H1 (cell line): ENCODE results near the gene PHETA1. TPM values are rescaled to one million over a fixed set of nuclear protein-coding genes. Genes with fewer than 3 reads are reported as not detected.
"Not testable (repeated sequence)": the region's sequence is repeated elsewhere in the genome, so short reads cannot be mapped to it uniquely, and the experiment has no call there.

ENCODE experiments used
- CTCF ChIA-PET: fragments of 300-600 bp; sonication (Branson Sonifier 250); formaldehyde crosslinking; loops from one replicate; lab custom pipeline; 2021; ENCODE audit not compliant: partially characterized antibody; lab: Charles Lee
- POLR2A ChIA-PET: fragments of 300-600 bp; sonication (Branson Sonifier 250); formaldehyde crosslinking; loops from one replicate; lab custom pipeline; 2021; ENCODE audit warnings: inconsistent platforms; ENCODE audit not compliant: partially characterized antibody; lab: Charles Lee
- DNase-seq, 2 experiments: peaks; one replicate each; pipeline versions ENCODE4 v3.0.0 to v3.0.0-alpha.2; 2010 to 2022; ENCODE audit warnings: low spot score in 2 of 2, low read depth in 1 of 2, mixed read lengths in 1 of 2
- FAIRE-seq: peaks from 2 replicates; lab custom pipeline; 2011; peaks lifted over from hg19 to GRCh38; lab: Jason Lieb, UNC
- H2AFZ ChIP-seq: 2 replicates; pipeline ENCODE4 v1.8.1; 2012; ENCODE audit warnings: low read length, inconsistent platforms
- H2AK5ac ChIP-seq: 2 replicates; pipeline ENCODE4 v1.6.1; 2013; ENCODE audit warnings: low read depth, low read length
- H2BK120ac ChIP-seq: replicated peaks from 2 replicates; pipeline ENCODE3; 2013; ENCODE audit warnings: low read depth, low read length, inconsistent platforms
- H2BK12ac ChIP-seq: 2 replicates; pipeline ENCODE4 v1.6.1; 2013; ENCODE audit warnings: low read depth, low read length
- H2BK15ac ChIP-seq: 2 replicates; pipeline ENCODE4 v1.6.1; 2013; ENCODE audit warnings: low read length
- H2BK20ac ChIP-seq: 2 replicates; pipeline ENCODE4 v1.6.1; 2013; ENCODE audit warnings: low read length
- H2BK5ac ChIP-seq: 2 replicates; pipeline ENCODE4 v1.6.1; 2013; ENCODE audit warnings: low read depth, low read length
- H3K14ac ChIP-seq: 2 replicates; pipeline ENCODE4 v1.6.1; 2013; ENCODE audit warnings: inconsistent platforms; ENCODE audit not compliant: insufficient read length
- H3K18ac ChIP-seq: 2 replicates; pipeline ENCODE4 v1.6.1; 2013; ENCODE audit warnings: low read length; ENCODE audit errors: extremely low read depth
- H3K23ac ChIP-seq: 2 replicates; pipeline ENCODE4 v1.6.1; 2013; ENCODE audit warnings: inconsistent platforms; ENCODE audit not compliant: insufficient read length
- H3K23me2 ChIP-seq: 2 replicates; pipeline ENCODE4 v1.6.1; 2013; ENCODE audit warnings: low read depth, low read length
- H3K27ac ChIP-seq: 2 replicates; pipeline ENCODE4 v1.6.1; 2011; ENCODE audit warnings: low read depth, low read length, inconsistent platforms
- H3K27me3 ChIP-seq, 4 experiments: replicated peaks in 1 of 4; 1 replicate in 1 of 4; 2 replicates in 3 of 4; pipeline versions ENCODE4 v1.6.1 to v1.8.1; 2011 to 2013; ENCODE audit warnings: low read length in 3 of 4, mild to moderate bottlenecking in 3 of 4, inconsistent platforms in 2 of 4, mixed read lengths in 2 of 4, moderate library complexity in 1 of 4; ENCODE audit not compliant: control insufficient read depth in 3 of 4, insufficient read depth in 3 of 4; ENCODE audit errors: extremely low read depth in 1 of 4
- H3K36me3 ChIP-seq, 4 experiments: 2 replicates each; pipeline versions ENCODE4 v1.6.1 to v1.8.1; 2011 to 2013; ENCODE audit warnings: mild to moderate bottlenecking in 4 of 4, low read length in 3 of 4, moderate library complexity in 2 of 4, control low read depth in 1 of 4, inconsistent platforms in 1 of 4; ENCODE audit not compliant: insufficient read depth in 4 of 4, control insufficient read depth in 2 of 4
- H3K4ac ChIP-seq: replicated peaks from 2 replicates; pipeline ENCODE3; 2013; ENCODE audit warnings: low read length, low read depth, mixed read lengths, inconsistent platforms; ENCODE audit not compliant: insufficient read length
- H3K4me1 ChIP-seq, 4 experiments: replicated peaks in 1 of 4; 1 replicate in 1 of 4; 2 replicates in 3 of 4; pipeline versions ENCODE4 v1.6.1 to v1.8.1; 2011 to 2013; ENCODE audit warnings: low read length in 3 of 4, inconsistent platforms in 2 of 4, mixed read lengths in 1 of 4; ENCODE audit not compliant: insufficient read depth in 4 of 4, control insufficient read depth in 3 of 4
- H3K4me2 ChIP-seq, 2 experiments: 2 replicates each; pipeline versions ENCODE4 v1.6.1 to v1.8.1; 2011 to 2013; ENCODE audit warnings: low read depth in 2 of 2, low read length in 2 of 2, control low read depth in 1 of 2, inconsistent platforms in 1 of 2, mild to moderate bottlenecking in 1 of 2; ENCODE audit not compliant: insufficient read depth in 1 of 2
- H3K4me3 ChIP-seq, 4 experiments: fragments of 200-600, 300-600 bp in 1 of 4; sonication (generic), shearing (Covaris generic), sonication (Bioruptor Twin) in 1 of 4; 2 replicates each; pipeline versions ENCODE4 v1.5.1 to v1.8.1; 2011 to 2016; ENCODE audit warnings: low read length in 4 of 4, low read depth in 3 of 4, control low read depth in 2 of 4, inconsistent platforms in 2 of 4, mild to moderate bottlenecking in 2 of 4, mixed read lengths in 1 of 4, moderate library complexity in 1 of 4; ENCODE audit not compliant: insufficient read depth in 2 of 4; ENCODE audit errors: extremely low read depth in 1 of 4
- H3K56ac ChIP-seq: replicated peaks from 2 replicates; pipeline ENCODE3; 2013; ENCODE audit warnings: low read depth, mild to moderate bottlenecking, mixed read lengths, low read length, inconsistent platforms; ENCODE audit not compliant: insufficient read length
- H3K79me1 ChIP-seq: 2 replicates; pipeline ENCODE4 v1.6.1; 2013; ENCODE audit warnings: low read depth, low read length, control low read depth
- H3K79me2 ChIP-seq, 2 experiments: 2 replicates each; pipeline versions ENCODE4 v1.6.1 to v1.8.1; 2012 to 2013; ENCODE audit warnings: low read length in 2 of 2, mild to moderate bottlenecking in 2 of 2, inconsistent platforms in 1 of 2; ENCODE audit not compliant: insufficient read depth in 2 of 2, control insufficient read depth in 1 of 2
- H3K9ac ChIP-seq, 4 experiments: replicated peaks in 1 of 4; 1 replicate in 1 of 4; 2 replicates in 3 of 4; pipeline versions ENCODE4 v1.6.1 to v1.8.1; 2011 to 2013; ENCODE audit warnings: low read depth in 3 of 4, low read length in 3 of 4, control low read depth in 2 of 4, mild to moderate bottlenecking in 2 of 4, moderate library complexity in 2 of 4, inconsistent platforms in 1 of 4; ENCODE audit errors: extremely low read depth in 1 of 4
- H3K9me3 ChIP-seq, 2 experiments: 2 replicates each; pipeline versions ENCODE4 v1.6.1 to v1.8.1; 2012 to 2013; ENCODE audit warnings: mild to moderate bottlenecking in 2 of 2, moderate library complexity in 2 of 2, control low read depth in 1 of 2, inconsistent platforms in 1 of 2, low read depth in 1 of 2, low read length in 1 of 2, mixed read lengths in 1 of 2; ENCODE audit not compliant: insufficient read depth in 2 of 2
- H4K20me1 ChIP-seq, 2 experiments: replicated peaks in 1 of 2; 2 replicates each; pipeline versions ENCODE3 to v1.8.1; 2011 to 2013; ENCODE audit warnings: inconsistent platforms in 2 of 2, low read length in 2 of 2, mild to moderate bottlenecking in 1 of 2; ENCODE audit not compliant: insufficient read depth in 2 of 2, control insufficient read depth in 1 of 2
- H4K5ac ChIP-seq: 2 replicates; pipeline ENCODE4 v1.6.1; 2013; ENCODE audit warnings: low read length, low read depth, mixed read lengths, inconsistent platforms; ENCODE audit not compliant: insufficient read length
- H4K8ac ChIP-seq: 2 replicates; pipeline ENCODE4 v1.8.0; 2013; ENCODE audit warnings: mild to moderate bottlenecking, moderate library complexity, low read length, inconsistent platforms; ENCODE audit not compliant: insufficient read depth; ENCODE audit errors: extremely low read depth
- H4K91ac ChIP-seq: replicated peaks from 2 replicates; pipeline ENCODE3; 2013; ENCODE audit warnings: low read length, mixed read lengths, inconsistent platforms; ENCODE audit not compliant: insufficient read length
- CHD2 ChIP-seq: IDR thresholded peaks from 2 replicates; pipeline ENCODE4 v1.6.1; 2012; ENCODE audit warnings: low read length, improper control_type of control experiment
- CREB1 ChIP-seq: IDR thresholded peaks from 2 replicates; pipeline ENCODE4 v1.6.1; 2012; ENCODE audit warnings: inconsistent platforms
- CTCF ChIP-seq, 3 experiments: IDR thresholded peaks; 1 replicate in 2 of 3; 2 replicates in 1 of 3; pipeline versions ENCODE4 v1.5.1 to v1.6.1; 2011; ENCODE audit warnings: low read length in 3 of 3, mild to moderate bottlenecking in 3 of 3, inconsistent platforms in 2 of 3, low read depth in 1 of 3, moderate library complexity in 1 of 3; ENCODE audit not compliant: insufficient read depth in 1 of 3; ENCODE audit errors: control extremely low read depth in 1 of 3
- HDAC2 ChIP-seq, 2 experiments: fragments of 300-600 bp in 1 of 2; sonication (generic) in 1 of 2; IDR thresholded peaks; 2 replicates each; pipeline ENCODE4 v1.6.1; 2011 to 2012; ENCODE audit warnings: low read depth in 2 of 2, low read length in 2 of 2, mild to moderate bottlenecking in 2 of 2, moderate library complexity in 2 of 2, borderline replicate concordance in 1 of 2, inconsistent platforms in 1 of 2
- SIX5 ChIP-seq: IDR thresholded peaks from 2 replicates; pipeline ENCODE4 v1.6.1; 2011; ENCODE audit warnings: mild to moderate bottlenecking, low read depth, low read length
- WGBS, 2 experiments: shearing (Covaris generic) in 1 of 2; methylation state at CpG; one replicate each; pipeline versions ENCODE4 v1.1.6 to v1.1.7; 2013 to 2015; ENCODE audit warnings: low lambda C conversion rate in 2 of 2, mixed read lengths in 2 of 2, inconsistent platforms in 1 of 2, low coverage in 1 of 2, missing lambda C conversion rate in 1 of 2; ENCODE audit not compliant: insufficient replicate concordance in 2 of 2, insufficient coverage in 1 of 2, insufficient read length in 1 of 2; ENCODE audit errors: extremely low coverage in 1 of 2, missing lambda C conversion rate in 1 of 2; 5-methylcytosine and 5-hydroxymethylcytosine counted together
- polyA plus RNA-seq, 7 experiments: library from polyadenylated mRNA; depleted of rRNA in 3 of 7; stranded (reverse) in 5 of 7; unstranded in 2 of 7; fragments of >200 nt in 5 of 7; fragments of 200-250 nt in 2 of 7; gene quantifications; 1 replicate in 5 of 7; 2 replicates in 1 of 7; 4 replicates in 1 of 7; pipeline versions ENCODE4 v1.2.1 to v1.2.3, GENCODE V29; 2011 to 2013; ENCODE audit warnings: missing spikeins in 2 of 7, mixed read lengths in 2 of 7
- total RNA-seq: library from RNA; stranded (reverse); fragmentation: NEBNext Ultra II Directional; extraction: Animal tissue kit (Norgen Biotek cat#: 25700); gene quantifications from 2 replicates; pipeline ENCODE4 v1.2.1, GENCODE V29; 2021

The PHETA1 gene
- total and polyA plus RNA-seq, 2 of the 8 experiments (the other 6 are each of a cell fraction or from before 2014, with no cell fraction given): 5.2 to 12.3 TPM

GRCh38 chr12:111341426-111342065, 27.3 kb downstream of the PHETA1 start (continued):
- no peak for TF ChIP-seq SIX5
- TF ChIP-seq CREB1: no peak
- no peak for TF ChIP-seq CTCF (IDR thresholded peaks at IDR 0.05; ENCODE audit: control extremely low read depth in 1 of 3, insufficient read depth in 1 of 3, low read depth in 1 of 3, low read length in 3 of 3)
- no peak for TF ChIP-seq CHD2
- no peak for TF ChIP-seq HDAC2 (IDR thresholded peaks at IDR 0.05; ENCODE audit: borderline replicate concordance in 1 of 2, low read depth in 2 of 2, low read length in 2 of 2)
- TF ChIP-seq, all 59 proteins: peak for 0

GRCh38 chr12:111340680-111341079, 28.2 kb downstream of the PHETA1 start:
- H3K27ac ChIP-seq, H3K4me3 ChIP-seq, H4K8ac ChIP-seq, H2AK5ac ChIP-seq, H3K79me1 ChIP-seq, H3K56ac ChIP-seq, H3K27me3 ChIP-seq, H4K91ac ChIP-seq, H3K23ac ChIP-seq, POLR2A ChIA-PET, H4K5ac ChIP-seq, H3K79me2 ChIP-seq, FAIRE-seq, H3K9ac ChIP-seq, H2BK12ac ChIP-seq, H3K23me2 ChIP-seq, H3K4me2 ChIP-seq, H2BK15ac ChIP-seq, H3K4me1 ChIP-seq, H3K9me3 ChIP-seq, H2AFZ ChIP-seq, H2BK120ac ChIP-seq, H2BK5ac ChIP-seq, H3K14ac ChIP-seq, H2BK20ac ChIP-seq, H3K18ac ChIP-seq, H3K4ac ChIP-seq, H3K36me3 ChIP-seq, DNase-seq, H4K20me1 ChIP-seq: not testable (repeated sequence)
- WGBS, 2 experiments: 90% methylated on average over 8 of the region's 8 CpGs; no CpG with 5 or more reads in 1 of the 2 experiments
- CTCF ChIA-PET: interaction anchor here (1.1 to 4.6 kb wide), 3 partner anchors 9 to 56 kb away, joined by 3 to 30 read pairs (median 12); no protein-coding TSS in a partner anchor
